AML-193 (cell line): Measurements from ENCODE around the gene COLEC12.

Experiments
- DNase-seq, 2 experiments: peaks; one replicate each; lab custom pipeline; 2025; lab: John Stamatoyannopoulos, UW

Gene COLEC12

GRCh38 chr18:438571-438970, 61.9 kb downstream of the COLEC12 start:
- no peak for DNase-seq

- no peak for DNase-seq
Measured at GRCh38 chr18:435940-436339, 64.6 kb downstream of the COLEC12 start.

GRCh38 chr18:434410-434809, 66.1 kb downstream of the COLEC12 start:
- no peak for DNase-seq

GRCh38 chr18:433960-434359, 66.5 kb downstream of the COLEC12 start:
- DNase-seq = no peak

- DNase-seq = no peak
Measured at GRCh38 chr18:433298-433697, 67.2 kb downstream of the COLEC12 start.

- DNase-seq = no peak
Measured at GRCh38 chr18:432791-433190, 67.7 kb downstream of the COLEC12 start.

- no peak for DNase-seq
Measured at GRCh38 chr18:429030-429429, 71.5 kb downstream of the COLEC12 start.

GRCh38 chr18:427005-427404, 73.5 kb downstream of the COLEC12 start:
- DNase-seq = no peak

- no peak for DNase-seq
Measured at GRCh38 chr18:425106-425745, 75.3 kb downstream of the COLEC12 start.

- no peak for DNase-seq
Measured at GRCh38 chr18:424668-425067, 75.8 kb downstream of the COLEC12 start.

GRCh38 chr18:424071-424661, 76.3 kb downstream of the COLEC12 start:
- DNase-seq = no peak

- no peak for DNase-seq
Measured at GRCh38 chr18:422966-423365, 77.5 kb downstream of the COLEC12 start.

GRCh38 chr18:421247-422155, 79.0 kb downstream of the COLEC12 start:
- DNase-seq = no peak

GRCh38 chr18:420661-421246, 79.7 kb downstream of the COLEC12 start:
- DNase-seq = no peak

GRCh38 chr18:419541-420175, 80.8 kb downstream of the COLEC12 start:
- DNase-seq = no peak

GRCh38 chr18:417495-417894, 83.0 kb downstream of the COLEC12 start:
- no peak for DNase-seq

- DNase-seq = no peak
Measured at GRCh38 chr18:416930-417329, 83.6 kb downstream of the COLEC12 start.

- no peak for DNase-seq
Measured at GRCh38 chr18:415617-416612, 84.6 kb downstream of the COLEC12 start.

GRCh38 chr18:415047-415446, 85.5 kb downstream of the COLEC12 start:
- DNase-seq = no peak

GRCh38 chr18:413233-413632, 87.3 kb downstream of the COLEC12 start:
- DNase-seq = no peak

GRCh38 chr18:410047-410455, 90.5 kb downstream of the COLEC12 start:
- no peak for DNase-seq
